ENCODE measurements around the gene GCLC.

GCLC gene

GRCh38 chr6:53539561-53539960 lies 5.3 kb downstream of the GCLC start:
- no peak for TF ChIP-seq CTCF (IDR thresholded peaks at IDR 0.05; ENCODE audit: borderline replicate concordance, control extremely low read depth, extremely low read depth, insufficient read depth, missing control alignments)
- DNase-seq (ENCODE audit: low spot score), result no peak
- in situ Hi-C loops (cut with MboI; ENCODE audit: low sequenced_read_pairs, unreplicated experiment), result no loop called here

- DNase-seq (ENCODE audit: low spot score), result no peak
- in situ Hi-C loops (cut with MboI; ENCODE audit: low sequenced_read_pairs, unreplicated experiment), result no loop called here
- no peak for TF ChIP-seq CTCF (IDR thresholded peaks at IDR 0.05; ENCODE audit: borderline replicate concordance, control extremely low read depth, extremely low read depth, insufficient read depth, missing control alignments)
Measured at GRCh38 chr6:53536561-53536960, 8.3 kb downstream of the GCLC start.

- TF ChIP-seq CTCF (IDR thresholded peaks at IDR 0.05; ENCODE audit: borderline replicate concordance, control extremely low read depth, extremely low read depth, insufficient read depth, missing control alignments), result no peak
- no peak for DNase-seq (ENCODE audit: low spot score)
- in situ Hi-C loops (cut with MboI; ENCODE audit: low sequenced_read_pairs, unreplicated experiment), result no loop called here
Measured at GRCh38 chr6:53532942-53533341, 12.0 kb downstream of the GCLC start.

GRCh38 chr6:53532061-53532797 lies 12.7 kb downstream of the GCLC start:
- in situ Hi-C loops (cut with MboI; ENCODE audit: low sequenced_read_pairs, unreplicated experiment), result no loop called here
- TF ChIP-seq CTCF (IDR thresholded peaks at IDR 0.05; ENCODE audit: borderline replicate concordance, control extremely low read depth, extremely low read depth, insufficient read depth, missing control alignments), result no peak
- DNase-seq (ENCODE audit: low spot score), result no peak

GRCh38 chr6:53530780-53531386 lies 14.0 kb downstream of the GCLC start:
- DNase-seq (ENCODE audit: low spot score), result no peak
- TF ChIP-seq CTCF (IDR thresholded peaks at IDR 0.05; ENCODE audit: borderline replicate concordance, control extremely low read depth, extremely low read depth, insufficient read depth, missing control alignments), result no peak
- in situ Hi-C loops (cut with MboI; ENCODE audit: low sequenced_read_pairs, unreplicated experiment), result no loop called here

- no peak for TF ChIP-seq CTCF (IDR thresholded peaks at IDR 0.05; ENCODE audit: borderline replicate concordance, control extremely low read depth, extremely low read depth, insufficient read depth, missing control alignments)
- in situ Hi-C loops (cut with MboI; ENCODE audit: low sequenced_read_pairs, unreplicated experiment), result no loop called here
- DNase-seq (ENCODE audit: low spot score), result no peak
Measured at GRCh38 chr6:53530346-53530745, 14.6 kb downstream of the GCLC start.

Data from GM13976 (cell line).